GM21390 (cell line): Measurements from ENCODE around the gene DHDDS.

Experiments used
- ATAC-seq: cut with Tn5 transposase; IDR thresholded peaks from one replicate; pipeline ENCODE4 v1.9.1; 2021; ENCODE audit not compliant: unreplicated experiment

The DHDDS gene

GRCh38 chr1:26417111-26417759 lies 14.9 kb upstream of the DHDDS start:
- ATAC-seq: peak; percentile 67

GRCh38 chr1:26418865-26419349 lies 13.2 kb upstream of the DHDDS start:
- no peak for ATAC-seq

- no peak for ATAC-seq
These were observed 12.6 kb upstream of the DHDDS start for GRCh38 chr1:26419494-26419893.

- no peak for ATAC-seq
These were observed 2.4 kb upstream of the DHDDS start for GRCh38 chr1:26429721-26430120.

GRCh38 chr1:26432793-26433192 lies 672 bp downstream of the DHDDS start:
- no peak for ATAC-seq

- no peak for ATAC-seq
These were observed 2.1 kb downstream of the DHDDS start for GRCh38 chr1:26434161-26434752.

GRCh38 chr1:26438041-26438440 lies 5.9 kb downstream of the DHDDS start:
- ATAC-seq: no peak

GRCh38 chr1:26440259-26440658 lies 8.1 kb downstream of the DHDDS start:
- ATAC-seq: no peak

GRCh38 chr1:26449868-26450267 lies 17.7 kb downstream of the DHDDS start:
- ATAC-seq: no peak

- ATAC-seq: no peak
These were observed 18.8 kb downstream of the DHDDS start for GRCh38 chr1:26450908-26451307.

- ATAC-seq: no peak
These were observed 20.5 kb downstream of the DHDDS start for GRCh38 chr1:26452459-26453183.

- ATAC-seq: no peak
These were observed 27.0 kb downstream of the DHDDS start for GRCh38 chr1:26459148-26459547.

GRCh38 chr1:26459573-26460031 lies 27.5 kb downstream of the DHDDS start:
- no peak for ATAC-seq

- no peak for ATAC-seq
These were observed 36.8 kb downstream of the DHDDS start for GRCh38 chr1:26468911-26469310.

GRCh38 chr1:26469558-26469957 lies 37.4 kb downstream of the DHDDS start:
- no peak for ATAC-seq

GRCh38 chr1:26470878-26471497 lies 38.9 kb downstream of the DHDDS start:
- ATAC-seq: no peak

- peak; percentile 13 for ATAC-seq
These were observed 39.6 kb downstream of the DHDDS start for GRCh38 chr1:26471498-26472319.

- peak; percentile 43 for ATAC-seq
These were observed 40.3 kb downstream of the DHDDS start, which contains the start of gene HMGN2 for GRCh38 chr1:26472320-26472900. TSS of gene HMGN2 (plus strand) at chr1:26472440. CDS start at chr1:26472613, 173 bp downstream.

GRCh38 chr1:26472901-26473845 lies 41.1 kb downstream of the DHDDS start:
- ATAC-seq: peak; percentile 62
